Osteoblast (primary cell): ENCODE data around the gene CD80. TPM values are rescaled to one million over a fixed set of nuclear protein-coding genes. Genes with fewer than 3 reads are reported as not detected.

Experiments
- DNase-seq: peaks from one replicate; pipeline ENCODE4 v3.0.0; 2011; ENCODE audit warnings: low spot score, mixed read lengths; ENCODE audit not compliant: insufficient read length; ENCODE audit errors: missing footprints
- H2AFZ ChIP-seq: 2 replicates; pipeline ENCODE4 v1.6.0; 2011; ENCODE audit warnings: mild to moderate bottlenecking, low read length
- H3K27ac ChIP-seq: 2 replicates; pipeline ENCODE4 v1.5.1; 2011; ENCODE audit warnings: mild to moderate bottlenecking, low read depth, low read length, moderate library complexity
- H3K27me3 ChIP-seq: 2 replicates; pipeline ENCODE4 v1.6.0; 2012; ENCODE audit warnings: mild to moderate bottlenecking, control low read depth, inconsistent platforms, low read length, moderate library complexity; ENCODE audit not compliant: insufficient read depth
- H3K36me3 ChIP-seq: 2 replicates; pipeline ENCODE4 v1.5.1; 2011; ENCODE audit warnings: mild to moderate bottlenecking, low read length, control low read depth, moderate library complexity; ENCODE audit not compliant: insufficient read depth
- H3K4me1 ChIP-seq: 2 replicates; pipeline ENCODE4 v1.5.1; 2011; ENCODE audit warnings: mild to moderate bottlenecking, low read length, control low read depth, moderate library complexity; ENCODE audit not compliant: insufficient read depth
- H3K4me2 ChIP-seq: 2 replicates; pipeline ENCODE4 v1.6.0; 2011; ENCODE audit warnings: mild to moderate bottlenecking, low read length; ENCODE audit not compliant: insufficient read depth
- H3K4me3 ChIP-seq: fragments of 200-600 bp; sonication (generic); 3 replicates; pipeline ENCODE4 v1.5.1; 2012; ENCODE audit warnings: mild to moderate bottlenecking, low read length, inconsistent platforms; ENCODE audit not compliant: insufficient read depth
- H3K79me2 ChIP-seq: 2 replicates; pipeline ENCODE4 v1.6.0; 2012; ENCODE audit warnings: mild to moderate bottlenecking, low read length, control low read depth, inconsistent platforms; ENCODE audit not compliant: insufficient read depth
- H3K9me3 ChIP-seq: 2 replicates; pipeline ENCODE4 v1.5.1; 2011; ENCODE audit warnings: low read depth, low read length, control low read depth
- H4K20me1 ChIP-seq: 2 replicates; pipeline ENCODE4 v1.6.0; 2012; ENCODE audit warnings: mild to moderate bottlenecking, low read length, control low read depth; ENCODE audit not compliant: insufficient read depth
- total RNA-seq: library from RNA; depleted of rRNA; stranded (reverse); fragments of >200 nt; gene quantifications from 2 replicates; pipeline ENCODE4 v1.2.3, GENCODE V29; 2012
- TF ChIP-seq, protein P1 (sequence below): IDR thresholded peaks from 2 replicates; pipeline ENCODE4 v1.5.1; 2011; ENCODE audit warnings: mild to moderate bottlenecking, low read depth, low read length, moderate library complexity; ENCODE audit errors: extremely low read depth

Gene CD80, protein sequence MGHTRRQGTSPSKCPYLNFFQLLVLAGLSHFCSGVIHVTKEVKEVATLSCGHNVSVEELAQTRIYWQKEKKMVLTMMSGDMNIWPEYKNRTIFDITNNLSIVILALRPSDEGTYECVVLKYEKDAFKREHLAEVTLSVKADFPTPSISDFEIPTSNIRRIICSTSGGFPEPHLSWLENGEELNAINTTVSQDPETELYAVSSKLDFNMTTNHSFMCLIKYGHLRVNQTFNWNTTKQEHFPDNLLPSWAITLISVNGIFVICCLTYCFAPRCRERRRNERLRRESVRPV
- 2.5 and 3.2 TPM in 2 replicates for total RNA-seq

DNA sequence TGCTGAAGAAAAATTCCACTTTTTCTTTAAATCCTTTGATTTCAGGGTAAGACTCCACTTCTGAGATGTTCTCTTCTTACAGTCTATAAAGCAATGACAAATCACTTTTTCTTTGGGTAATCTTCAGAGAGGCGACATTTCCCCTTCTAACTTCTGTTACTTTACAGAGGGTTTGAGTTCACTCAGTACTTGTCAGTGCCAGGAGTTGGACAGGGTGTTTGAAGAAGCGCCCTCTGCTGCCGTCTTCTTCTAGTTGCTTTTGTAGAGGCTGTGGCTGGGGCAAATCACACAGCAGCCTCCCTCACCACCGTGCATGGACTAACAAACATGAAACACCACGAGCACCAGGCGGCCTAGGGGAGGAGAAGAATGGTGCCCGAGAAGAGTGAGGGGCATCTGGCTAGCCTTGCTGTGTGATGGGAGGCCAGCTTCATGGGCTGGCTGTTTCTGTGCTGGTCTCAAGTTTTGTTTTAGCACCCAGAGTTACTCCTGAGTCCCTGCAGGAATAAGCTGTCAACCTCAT lies at the start of gene CD80:
Gene CD80, minus strand, starts transcription at position 174 of the 523 bp plus-strand sequence. CDS start 1,886 bp downstream, outside the sequence.
- H3K4me3 ChIP-seq, result no peak within 1 kb of the TSS
- no peaks in the 10 kb centered on the region for H4K20me1 ChIP-seq
- H2AFZ ChIP-seq, result peak within 1 kb of the TSS; percentile 80
- no peaks in the 10 kb centered on the region for H3K36me3 ChIP-seq
- no peak for DNase-seq
- H3K4me1 ChIP-seq, result no peaks in the 10 kb centered on the region
- H3K27me3 ChIP-seq, result peaks cover 6% of the 10 kb centered on the region
- peak within 1 kb of the TSS; percentile 24 for H3K4me2 ChIP-seq
- TF ChIP-seq, protein P1, sequence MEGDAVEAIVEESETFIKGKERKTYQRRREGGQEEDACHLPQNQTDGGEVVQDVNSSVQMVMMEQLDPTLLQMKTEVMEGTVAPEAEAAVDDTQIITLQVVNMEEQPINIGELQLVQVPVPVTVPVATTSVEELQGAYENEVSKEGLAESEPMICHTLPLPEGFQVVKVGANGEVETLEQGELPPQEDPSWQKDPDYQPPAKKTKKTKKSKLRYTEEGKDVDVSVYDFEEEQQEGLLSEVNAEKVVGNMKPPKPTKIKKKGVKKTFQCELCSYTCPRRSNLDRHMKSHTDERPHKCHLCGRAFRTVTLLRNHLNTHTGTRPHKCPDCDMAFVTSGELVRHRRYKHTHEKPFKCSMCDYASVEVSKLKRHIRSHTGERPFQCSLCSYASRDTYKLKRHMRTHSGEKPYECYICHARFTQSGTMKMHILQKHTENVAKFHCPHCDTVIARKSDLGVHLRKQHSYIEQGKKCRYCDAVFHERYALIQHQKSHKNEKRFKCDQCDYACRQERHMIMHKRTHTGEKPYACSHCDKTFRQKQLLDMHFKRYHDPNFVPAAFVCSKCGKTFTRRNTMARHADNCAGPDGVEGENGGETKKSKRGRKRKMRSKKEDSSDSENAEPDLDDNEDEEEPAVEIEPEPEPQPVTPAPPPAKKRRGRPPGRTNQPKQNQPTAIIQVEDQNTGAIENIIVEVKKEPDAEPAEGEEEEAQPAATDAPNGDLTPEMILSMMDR, result peak; percentile 61
- no peak within 1 kb of the TSS for H3K27ac ChIP-seq
- H3K9me3 ChIP-seq, result no peaks in the 10 kb centered on the region
- no peaks in the 10 kb centered on the region for H3K79me2 ChIP-seq

DNA sequence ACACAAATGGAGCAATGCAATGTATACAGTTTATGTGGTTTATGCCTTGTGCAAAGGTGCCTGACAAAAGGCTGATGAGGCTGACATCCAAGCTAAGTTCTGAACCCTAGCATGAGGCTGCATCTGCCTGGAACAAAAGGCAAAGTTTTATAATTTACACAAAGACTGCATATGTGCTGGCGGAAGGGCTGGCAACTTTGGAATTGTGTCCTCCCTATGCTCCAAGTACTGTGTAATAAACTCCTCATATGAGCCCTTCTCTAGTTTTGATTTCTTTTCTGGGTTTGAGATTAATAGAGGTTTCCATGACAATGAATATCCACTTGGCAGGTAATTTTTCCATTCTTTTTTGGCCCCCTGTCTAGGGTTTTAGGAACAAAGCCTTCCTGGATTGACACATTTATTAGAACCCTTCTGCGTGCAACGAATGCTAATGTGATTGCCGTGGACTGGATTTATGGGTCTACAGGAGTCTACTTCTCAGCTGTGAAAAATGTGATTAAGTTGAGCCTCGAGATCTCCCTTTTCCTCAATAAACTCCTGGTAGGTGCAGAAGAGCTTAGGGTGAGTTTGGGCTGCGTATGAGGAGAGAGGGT lies 49.1 kb upstream of the CD80 start:
- Histone ChIP-seq H3K4me1 (peaks cover 5% of the 10 kb centered on the region), H3K4me3 (no peak overlapping the region), H3K36me3 (no peaks in the 10 kb centered on the region), H3K27me3 (peaks cover 5% of the 10 kb centered on the region), H3K27ac (no peak overlapping the region), H4K20me1 (no peaks in the 10 kb centered on the region), H3K4me2 (no peak overlapping the region), H2AFZ (no peak overlapping the region), H3K9me3 (no peaks in the 10 kb centered on the region), H3K79me2 (no peaks in the 10 kb centered on the region)
- TF ChIP-seq, protein P1, result no peak
- no peak for DNase-seq

DNA sequence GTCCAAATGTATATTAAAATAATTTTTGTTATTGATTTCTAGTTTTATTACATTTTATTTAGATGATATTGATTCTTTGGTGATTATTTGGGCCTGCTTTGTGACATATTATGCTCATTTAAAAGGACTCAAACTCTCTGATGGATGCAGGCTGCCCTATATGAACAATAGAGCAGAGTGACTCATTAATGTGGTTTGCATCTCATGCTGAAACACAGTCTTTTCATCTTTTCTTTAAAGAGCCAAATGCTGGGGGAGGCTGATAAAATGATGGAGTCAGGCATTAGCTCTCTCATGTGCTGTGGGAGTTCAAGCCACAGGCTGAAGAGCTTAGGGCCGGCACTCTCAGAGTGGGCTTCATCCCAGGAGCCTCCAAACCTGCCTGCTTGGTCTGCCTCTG lies 45.5 kb upstream of the CD80 start:
- Histone ChIP-seq H3K27ac (no peak overlapping the region), H3K36me3 (no peaks in the 10 kb centered on the region), H3K4me1 (peaks cover 5% of the 10 kb centered on the region), H2AFZ (peak overlapping the region; percentile 33), H3K27me3 (peaks cover 5% of the 10 kb centered on the region), H3K79me2 (no peaks in the 10 kb centered on the region), H4K20me1 (no peaks in the 10 kb centered on the region), H3K9me3 (no peaks in the 10 kb centered on the region), H3K4me2 (no peak overlapping the region), H3K4me3 (no peak overlapping the region)
- DNase-seq, result peak; percentile 83
- TF ChIP-seq, protein P1, result no peak

DNA sequence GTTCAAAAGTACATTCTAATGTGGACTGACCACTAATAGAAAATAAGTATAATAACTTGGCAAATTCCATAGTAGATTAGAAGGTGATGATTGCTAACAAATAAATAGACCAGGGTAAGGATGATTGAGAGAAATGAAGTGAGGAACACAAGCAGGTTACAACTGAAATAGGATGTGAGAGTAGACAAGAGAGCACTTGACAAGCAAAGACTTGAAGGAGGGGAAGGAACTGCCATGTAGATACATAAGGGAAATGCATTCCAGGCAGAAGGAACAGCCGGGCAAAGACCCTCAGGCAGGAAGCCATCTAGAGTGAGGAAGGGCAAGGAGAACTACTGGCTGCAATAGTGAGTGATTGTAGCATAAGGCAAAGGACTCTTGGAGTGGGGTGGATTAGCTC lies 43.3 kb upstream of the CD80 start:
- TF ChIP-seq, protein P1, result no peak
- Histone ChIP-seq H3K36me3 (no peaks in the 10 kb centered on the region), H4K20me1 (no peaks in the 10 kb centered on the region), H3K4me3 (no peak overlapping the region), H3K27ac (no peak overlapping the region), H2AFZ (peak overlapping the region; percentile 7), H3K27me3 (no peaks in the 10 kb centered on the region), H3K4me2 (no peak overlapping the region), H3K9me3 (no peaks in the 10 kb centered on the region), H3K79me2 (no peaks in the 10 kb centered on the region), H3K4me1 (peaks cover 7% of the 10 kb centered on the region)
- DNase-seq, result no peak
